ENCODE measurements around the gene SPNS1.

The SPNS1 gene

GRCh38 chr16:28986492-28986891 lies 11.9 kb downstream of the SPNS1 start:
- TF ChIP-seq CTCF (IDR thresholded peaks at IDR 0.05; ENCODE audit: borderline replicate concordance, control extremely low read depth, extremely low read depth, insufficient read depth, missing control alignments): no peak
- in situ Hi-C loops (cut with MboI; ENCODE audit: low sequenced_read_pairs, unreplicated experiment): no loop called here
- no peak for DNase-seq (ENCODE audit: low spot score)

- no peak for TF ChIP-seq CTCF (IDR thresholded peaks at IDR 0.05; ENCODE audit: borderline replicate concordance, control extremely low read depth, extremely low read depth, insufficient read depth, missing control alignments)
- no peak for DNase-seq (ENCODE audit: low spot score)
- in situ Hi-C loops (cut with MboI; ENCODE audit: low sequenced_read_pairs, unreplicated experiment): no loop called here
Measured at GRCh38 chr16:28987170-28987853, 12.7 kb downstream of the SPNS1 start.

GRCh38 chr16:28989363-28989762 lies 14.8 kb downstream of the SPNS1 start:
- DNase-seq (ENCODE audit: low spot score): no peak
- in situ Hi-C loops (cut with MboI; ENCODE audit: low sequenced_read_pairs, unreplicated experiment): no loop called here
- no peak for TF ChIP-seq CTCF (IDR thresholded peaks at IDR 0.05; ENCODE audit: borderline replicate concordance, control extremely low read depth, extremely low read depth, insufficient read depth, missing control alignments)

DNA sequence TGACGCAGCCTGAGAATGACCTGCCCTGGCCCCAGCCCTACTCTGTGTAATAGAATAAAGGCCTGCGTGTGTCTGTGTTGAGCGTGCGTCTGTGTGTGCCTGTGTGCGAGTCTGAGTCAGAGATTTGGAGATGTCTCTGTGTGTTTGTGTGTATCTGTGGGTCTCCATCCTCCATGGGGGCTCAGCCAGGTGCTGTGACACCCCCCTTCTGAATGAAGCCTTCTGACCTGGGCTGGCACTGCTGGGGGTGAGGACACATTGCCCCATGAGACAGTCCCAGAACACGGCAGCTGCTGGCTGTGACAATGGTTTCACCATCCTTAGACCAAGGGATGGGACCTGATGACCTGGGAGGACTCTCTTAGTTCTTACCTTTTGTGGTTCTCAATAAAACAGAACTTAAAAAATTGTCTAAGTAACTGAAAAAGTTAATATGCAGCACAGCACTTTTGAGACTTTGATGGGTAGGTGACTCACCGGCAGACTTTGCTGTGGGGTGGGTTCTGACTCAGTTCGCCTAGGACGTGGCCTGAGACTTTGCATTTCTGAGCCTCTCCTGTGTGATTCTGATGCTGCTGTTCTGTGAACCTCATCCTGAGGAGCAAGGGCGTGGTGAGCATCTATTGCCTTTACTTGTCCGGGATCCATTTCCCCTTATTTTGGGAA lies 15.9 kb downstream of the SPNS1 start:
- no peak for DNase-seq (ENCODE audit: low spot score)
- in situ Hi-C loops (cut with MboI; ENCODE audit: low sequenced_read_pairs, unreplicated experiment): no loop called here
- no peak for TF ChIP-seq CTCF (IDR thresholded peaks at IDR 0.05; ENCODE audit: borderline replicate concordance, control extremely low read depth, extremely low read depth, insufficient read depth, missing control alignments)

DNA sequence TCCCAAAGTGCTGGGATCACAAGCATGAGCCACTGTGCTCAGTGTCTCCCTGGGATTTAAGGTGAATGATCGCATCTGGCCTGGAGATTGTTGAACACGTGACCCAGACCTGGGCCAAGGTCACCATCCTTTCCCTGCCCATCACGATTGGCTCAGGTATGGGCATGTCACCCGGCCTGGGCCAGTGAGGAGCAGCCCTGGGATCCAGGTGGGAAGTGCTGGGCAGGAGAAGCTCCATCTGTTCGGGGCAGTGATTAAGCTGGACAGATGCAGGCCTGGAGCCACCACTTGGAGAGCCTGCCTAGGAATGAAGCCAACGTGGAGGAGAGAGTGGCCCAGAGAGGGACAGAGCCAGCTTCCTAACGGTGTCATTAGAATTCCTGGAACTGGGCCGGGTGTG lies 17.1 kb downstream of the SPNS1 start:
- in situ Hi-C loops (cut with MboI; ENCODE audit: low sequenced_read_pairs, unreplicated experiment): no loop called here
- TF ChIP-seq CTCF (IDR thresholded peaks at IDR 0.05; ENCODE audit: borderline replicate concordance, control extremely low read depth, extremely low read depth, insufficient read depth, missing control alignments): no peak
- DNase-seq (ENCODE audit: low spot score): no peak

- TF ChIP-seq CTCF (IDR thresholded peaks at IDR 0.05; ENCODE audit: borderline replicate concordance, control extremely low read depth, extremely low read depth, insufficient read depth, missing control alignments): no peak
- no peak for DNase-seq (ENCODE audit: low spot score)
- in situ Hi-C loops (cut with MboI; ENCODE audit: low sequenced_read_pairs, unreplicated experiment): no loop called here
Measured at GRCh38 chr16:28992496-28992895, 17.9 kb downstream of the SPNS1 start.

Measured in GM13976 (cell line).